ENCODE data around the gene COG4.
"Not testable (repeated sequence)": the region's sequence is repeated elsewhere in the genome, so short reads cannot be mapped to it uniquely, and the experiment has no call there.

Gene COG4

GRCh38 chr16:70453892-70454221 is 69.5 kb downstream of the COG4 start:
- peak overlapping the region; percentile 78 for H3K27ac ChIP-seq
- TF ChIP-seq, protein P1, sequence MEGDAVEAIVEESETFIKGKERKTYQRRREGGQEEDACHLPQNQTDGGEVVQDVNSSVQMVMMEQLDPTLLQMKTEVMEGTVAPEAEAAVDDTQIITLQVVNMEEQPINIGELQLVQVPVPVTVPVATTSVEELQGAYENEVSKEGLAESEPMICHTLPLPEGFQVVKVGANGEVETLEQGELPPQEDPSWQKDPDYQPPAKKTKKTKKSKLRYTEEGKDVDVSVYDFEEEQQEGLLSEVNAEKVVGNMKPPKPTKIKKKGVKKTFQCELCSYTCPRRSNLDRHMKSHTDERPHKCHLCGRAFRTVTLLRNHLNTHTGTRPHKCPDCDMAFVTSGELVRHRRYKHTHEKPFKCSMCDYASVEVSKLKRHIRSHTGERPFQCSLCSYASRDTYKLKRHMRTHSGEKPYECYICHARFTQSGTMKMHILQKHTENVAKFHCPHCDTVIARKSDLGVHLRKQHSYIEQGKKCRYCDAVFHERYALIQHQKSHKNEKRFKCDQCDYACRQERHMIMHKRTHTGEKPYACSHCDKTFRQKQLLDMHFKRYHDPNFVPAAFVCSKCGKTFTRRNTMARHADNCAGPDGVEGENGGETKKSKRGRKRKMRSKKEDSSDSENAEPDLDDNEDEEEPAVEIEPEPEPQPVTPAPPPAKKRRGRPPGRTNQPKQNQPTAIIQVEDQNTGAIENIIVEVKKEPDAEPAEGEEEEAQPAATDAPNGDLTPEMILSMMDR (IDR thresholded peaks at IDR 0.05): no peak
- no peak for TF ChIP-seq ZFX (IDR thresholded peaks at IDR 0.05; ENCODE audit: borderline replicate concordance)

DNA sequence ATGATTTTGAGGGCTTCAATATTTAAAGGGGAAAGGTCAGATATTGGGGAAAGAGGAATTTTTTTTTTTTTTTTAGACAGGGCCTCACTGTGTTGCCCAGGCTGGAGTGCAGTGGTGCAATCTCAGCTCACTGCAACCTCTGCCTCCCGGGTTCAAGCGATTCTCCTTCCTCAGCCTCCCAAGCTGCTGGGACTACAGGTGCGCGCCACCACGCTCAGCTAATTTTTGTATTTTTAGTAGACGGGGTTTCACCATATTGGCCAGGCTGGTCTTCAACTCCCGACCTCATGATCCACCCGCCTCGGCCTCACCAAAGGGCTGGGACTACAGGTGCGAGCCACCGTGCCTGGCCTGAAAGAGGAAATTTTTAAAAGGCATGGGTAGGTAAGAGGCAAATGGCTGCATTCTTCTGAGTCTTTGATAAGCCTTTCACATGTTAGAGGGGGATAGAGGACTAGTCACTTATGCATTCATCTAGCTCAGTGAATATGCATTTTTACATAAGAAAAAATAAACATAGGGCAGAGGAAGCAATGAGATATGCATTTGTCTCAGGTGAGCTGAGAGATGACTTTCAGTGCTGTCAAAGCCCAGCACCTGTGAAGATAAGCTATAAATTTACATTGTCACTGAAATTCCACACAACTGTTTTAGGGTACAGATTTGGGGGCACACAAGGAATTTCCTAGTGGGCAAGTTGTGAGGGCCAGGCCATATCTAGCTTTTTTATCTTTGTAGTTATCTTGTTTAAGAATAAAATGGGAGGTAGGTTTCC is 70.0 kb downstream of the COG4 start:
- TF ChIP-seq, protein P1 (IDR thresholded peaks at IDR 0.05): no peak
- no peak for TF ChIP-seq ZFX (IDR thresholded peaks at IDR 0.05; ENCODE audit: borderline replicate concordance)
- peak overlapping the region; percentile 78 for H3K27ac ChIP-seq

DNA sequence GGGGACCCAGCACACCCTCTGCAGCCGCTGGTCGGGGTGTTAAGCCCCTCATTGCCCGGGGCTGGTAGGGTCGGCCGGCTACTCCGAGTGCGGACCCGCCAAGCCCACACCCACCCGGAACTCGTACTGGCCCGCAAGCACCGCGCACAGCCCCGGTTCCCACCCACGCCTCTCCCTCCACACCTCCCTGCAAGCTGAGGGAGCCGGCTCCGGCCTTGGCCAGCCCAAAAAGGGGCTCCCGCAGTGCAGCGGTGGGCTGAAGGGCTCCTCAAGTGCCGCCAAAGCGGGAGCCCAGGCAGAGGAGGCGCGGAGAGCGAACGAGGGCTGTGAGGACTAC is 72.4 kb downstream of the COG4 start:
- H3K27ac ChIP-seq: not testable (repeated sequence)

- H3K27ac ChIP-seq: not testable (repeated sequence)
These were observed 73.0 kb downstream of the COG4 start for GRCh38 chr16:70450142-70451003.

DNA sequence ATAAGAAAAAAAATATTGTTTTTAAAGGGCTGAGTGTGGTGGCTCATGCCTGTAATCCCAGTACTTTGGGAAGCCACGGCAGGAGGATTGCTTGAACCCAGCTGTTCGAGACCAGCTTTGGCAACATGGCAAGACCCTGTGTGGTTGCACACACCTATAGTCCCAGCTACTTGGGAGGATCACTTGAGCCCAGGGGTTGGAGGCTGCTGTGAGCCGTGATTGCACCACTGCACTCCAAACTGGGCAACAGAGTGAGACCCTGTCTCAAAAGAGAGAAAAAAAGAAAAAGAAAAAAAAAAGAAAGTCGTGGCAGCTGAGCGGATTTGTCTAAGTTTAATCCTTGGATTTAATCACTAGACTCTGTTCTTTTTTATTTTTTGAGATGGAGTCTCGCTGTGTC is 75.3 kb downstream of the COG4 start:
- TF ChIP-seq, protein P1 (IDR thresholded peaks at IDR 0.05): no peak
- no peak for TF ChIP-seq ZFX (IDR thresholded peaks at IDR 0.05; ENCODE audit: borderline replicate concordance)
- H3K27ac ChIP-seq: no peak overlapping the region

GRCh38 chr16:70444249-70445063 is 78.9 kb downstream of the COG4 start:
- TF ChIP-seq, protein P1 (IDR thresholded peaks at IDR 0.05): no peak
- H3K27ac ChIP-seq: no peak overlapping the region

GRCh38 chr16:70442344-70442743 is 81.0 kb downstream of the COG4 start:
- no peak overlapping the region for H3K27ac ChIP-seq
- no peak for TF ChIP-seq ZFX (IDR thresholded peaks at IDR 0.05; ENCODE audit: borderline replicate concordance)
- TF ChIP-seq, protein P1 (IDR thresholded peaks at IDR 0.05): no peak

Measured in 22Rv1 (cell line).